Measurements from ENCODE around the gene ARID1B. TPM values are rescaled to one million over a fixed set of nuclear protein-coding genes. Genes with fewer than 3 reads are reported as not detected.

Gene ARID1B
- polyA plus RNA-seq, 1 experiment = 19.2 TPM

- CTCF ChIA-PET = no interaction called here
- TF ChIP-seq CTCF (IDR thresholded peaks at IDR 0.05; ENCODE audit: low read depth, low read length) = no peak
- H3K27ac ChIP-seq (ENCODE audit: low read depth, low read length) = no peak overlapping the region
- H3K27me3 ChIP-seq (ENCODE audit: control insufficient read depth, insufficient read depth, low read length) = no peaks in the 10 kb centered on the region
- H3K9me3 ChIP-seq (ENCODE audit: control insufficient read depth, insufficient read depth, low read length) = no peaks in the 10 kb centered on the region
- no peak overlapping the region for H3K4me3 ChIP-seq (ENCODE audit: low read depth, low read length)
- POLR2A ChIA-PET = no interaction called here
- DNase-seq (ENCODE audit: low read depth, low spot score) = no peak
Observed at GRCh38 chr6:157094038-157094437, 316.9 kb downstream of the ARID1B start.

- no peak overlapping the region for H3K27ac ChIP-seq (ENCODE audit: low read depth, low read length)
- H3K4me3 ChIP-seq (ENCODE audit: low read depth, low read length) = no peak overlapping the region
- POLR2A ChIA-PET = no interaction called here
- H3K9me3 ChIP-seq (ENCODE audit: control insufficient read depth, insufficient read depth, low read length) = no peaks in the 10 kb centered on the region
- no peak for DNase-seq (ENCODE audit: low read depth, low spot score)
- no peaks in the 10 kb centered on the region for H3K27me3 ChIP-seq (ENCODE audit: control insufficient read depth, insufficient read depth, low read length)
- CTCF ChIA-PET = no interaction called here
- no peak for TF ChIP-seq CTCF (IDR thresholded peaks at IDR 0.05; ENCODE audit: low read depth, low read length)
Observed at GRCh38 chr6:157095084-157095483, 317.9 kb downstream of the ARID1B start.

- no peak overlapping the region for H3K27ac ChIP-seq (ENCODE audit: low read depth, low read length)
- ChIA-PET CTCF (no interaction called here), POLR2A (no interaction called here)
- H3K9me3 ChIP-seq (ENCODE audit: control insufficient read depth, insufficient read depth, low read length) = no peaks in the 10 kb centered on the region
- no peak for TF ChIP-seq CTCF (IDR thresholded peaks at IDR 0.05; ENCODE audit: low read depth, low read length)
- no peak overlapping the region for H3K4me3 ChIP-seq (ENCODE audit: low read depth, low read length)
- no peaks in the 10 kb centered on the region for H3K27me3 ChIP-seq (ENCODE audit: control insufficient read depth, insufficient read depth, low read length)
- DNase-seq (ENCODE audit: low read depth, low spot score) = no peak
Observed at GRCh38 chr6:157095569-157095968, 318.4 kb downstream of the ARID1B start.

GRCh38 chr6:157096105-157096504 is 318.9 kb downstream of the ARID1B start:
- no peaks in the 10 kb centered on the region for H3K27me3 ChIP-seq (ENCODE audit: control insufficient read depth, insufficient read depth, low read length)
- DNase-seq (ENCODE audit: low read depth, low spot score) = no peak
- TF ChIP-seq CTCF (IDR thresholded peaks at IDR 0.05; ENCODE audit: low read depth, low read length) = no peak
- no peak overlapping the region for H3K4me3 ChIP-seq (ENCODE audit: low read depth, low read length)
- ChIA-PET POLR2A (no interaction called here), CTCF (no interaction called here)
- H3K9me3 ChIP-seq (ENCODE audit: control insufficient read depth, insufficient read depth, low read length) = no peaks in the 10 kb centered on the region
- H3K27ac ChIP-seq (ENCODE audit: low read depth, low read length) = no peak overlapping the region

GRCh38 chr6:157096522-157096921 is 319.3 kb downstream of the ARID1B start:
- CTCF ChIA-PET = no interaction called here
- Histone ChIP-seq H3K27ac (ENCODE audit: low read depth, low read length) (no peak overlapping the region), H3K27me3 (ENCODE audit: control insufficient read depth, insufficient read depth, low read length) (no peaks in the 10 kb centered on the region), H3K4me3 (ENCODE audit: low read depth, low read length) (no peak overlapping the region), H3K9me3 (ENCODE audit: control insufficient read depth, insufficient read depth, low read length) (no peaks in the 10 kb centered on the region)
- POLR2A ChIA-PET = no interaction called here
- no peak for DNase-seq (ENCODE audit: low read depth, low spot score)
- no peak for TF ChIP-seq CTCF (IDR thresholded peaks at IDR 0.05; ENCODE audit: low read depth, low read length)

All from AG04450 (cell line).